PC-3 (cell line): Measurements from ENCODE around the gene KHDC4.

Source experiments
- CTCF ChIP-seq: fragments of 300-600 bp; sonication (generic); conservative IDR thresholded peaks from 2 replicates; pipeline ENCODE4 v1.5.1; 2017; ENCODE audit warnings: antibody characterized with exemption, low read depth, mild to moderate bottlenecking, low read length
- EZH2 ChIP-seq: fragments of 300-600 bp; sonication (generic); IDR thresholded peaks from one replicate; pipeline ENCODE4 v1.6.1; 2017; ENCODE audit warnings: antibody characterized with exemption, mild to moderate bottlenecking, low read length; ENCODE audit not compliant: unreplicated experiment
- EZH2phosphoT487 ChIP-seq: fragments of 300-600 bp; sonication (generic); IDR thresholded peaks from 2 replicates; pipeline ENCODE4 v1.6.1; 2018; ENCODE audit warnings: mild to moderate bottlenecking, antibody characterized with exemption, low read length, borderline replicate concordance

- TF ChIP-seq CTCF = no peak
- TF ChIP-seq EZH2 = no peak
- no peak for TF ChIP-seq EZH2phosphoT487
Observed at GRCh38 chr1:155941845-155942531, 7.8 kb upstream of the KHDC4 start.
